ENCODE data around the gene HRK. TPM values are rescaled to one million over a fixed set of nuclear protein-coding genes. Genes with fewer than 3 reads are reported as not detected.

The HRK gene
- total and polyA plus RNA-seq, 2 of the 4 experiments (the other 2 are of a cell fraction), result not detected

- Histone ChIP-seq H3K56ac (ENCODE audit: extremely low read depth, insufficient read depth, low read length) (no peak overlapping the region), H3K9me1 (ENCODE audit: insufficient read depth, low read length) (no peaks in the 10 kb centered on the region), H3K9me3 (ENCODE audit: control insufficient read depth, insufficient read depth, low read length) (no peaks in the 10 kb centered on the region), H3K9ac (ENCODE audit: low read depth, low read length) (no peak overlapping the region), H3K4ac (ENCODE audit: low read depth, low read length) (no peak overlapping the region), H4K8ac (ENCODE audit: low read depth in 2 of 2, low read length in 2 of 2) (no peak overlapping the region), H4K5ac (ENCODE audit: low read depth, low read length) (no peak overlapping the region), H4K20me1 (ENCODE audit: insufficient read depth, low read length) (peaks cover 8% of the 10 kb centered on the region; the same call in 1 of the 2 replicates), H2BK20ac (ENCODE audit: low read depth, low read length) (no peak overlapping the region), H2AFZ (replicated peaks; ENCODE audit: low read length, poor library complexity) (peak overlapping the region; percentile 14), H3K14ac (replicated peaks; ENCODE audit: low read depth, low read length) (no peak overlapping the region), H2BK15ac (ENCODE audit: low read depth, low read length) (no peak overlapping the region), H3K4me2 (ENCODE audit: low read depth, low read length) (no peak overlapping the region; the same call in 1 of the 2 replicates), H3K4me1 (ENCODE audit: control insufficient read depth, insufficient read depth, low read length) (no peaks in the 10 kb centered on the region), H3K4me3 (ENCODE audit: insufficient read depth, low read depth, low read length) (no peak overlapping the region), H2BK120ac (ENCODE audit: low read depth, low read length) (no peak overlapping the region), H3K27ac (ENCODE audit: insufficient read depth, low read length) (no peak overlapping the region), H2BK5ac (ENCODE audit: low read depth, low read length, poor library complexity, severe bottlenecking) (no peak overlapping the region), H3K36me3 (ENCODE audit: control insufficient read depth, insufficient read depth, low read length) (no peaks in the 10 kb centered on the region), H2AK9ac (replicated peaks; ENCODE audit: low read depth, low read length, poor library complexity) (peak overlapping the region; percentile 13), H3K79me1 (ENCODE audit: low read depth in 1 of 2, low read length in 2 of 2) (no peaks in the 10 kb centered on the region), H2AK5ac (ENCODE audit: low read depth, low read length) (no peak overlapping the region), H3K27me3 (ENCODE audit: control insufficient read depth, insufficient read depth, low read length) (peaks cover 73% of the 10 kb centered on the region), H3K18ac (ENCODE audit: low read depth, low read length) (no peak overlapping the region), H4K91ac (ENCODE audit: insufficient read depth, low read depth, low read length) (no peak overlapping the region), H3K23ac (ENCODE audit: low read depth, low read length) (peak overlapping the region; percentile 89; the same call in 1 of the 2 replicates)
- ChIA-PET POLR2A (ENCODE audit: unreplicated experiment) (no interaction called here), CTCF (interaction anchor here (0.7 to 1.9 kb wide), 4 partner anchors 163 to 178 kb away, joined by 3 to 6 read pairs (median 4); no protein-coding TSS in a partner anchor)
- no peak for TF ChIP-seq MAZ (IDR thresholded peaks at IDR 0.05; ENCODE audit: borderline replicate concordance, low read depth, low read length)
- TF ChIP-seq CEBPB (IDR thresholded peaks at IDR 0.05; ENCODE audit: low read depth, low read length), result no peak
- no peak for TF ChIP-seq ELK1 (IDR thresholded peaks at IDR 0.05; ENCODE audit: borderline replicate concordance, low read depth, low read length)
- dilution Hi-C loops (cut with HindIII; ENCODE audit: low sequenced_read_pairs, unreplicated experiment), result no loop called here
- BruUV-seq (replicated peaks), result no TSS peak
- in situ Hi-C loops (cut with MboI; ENCODE audit: low sequenced_read_pairs), result no loop called here
- DNase-seq (no peak), ATAC-seq (ENCODE audit: low read depth) (no peak)
- 2% methylated on average over 18 of the region's 29 CpGs; no CpG with 5 or more reads in 1 of the 2 experiments for WGBS, 2 experiments (ENCODE audit: extremely low coverage in 2 of 2, insufficient read length in 1 of 2)
- intact Hi-C loops (cut with micrococcal nuclease), result loop anchor here (1.0 to 2.0 kb wide), 2 partner anchors 29 to 179 kb away; partner anchors contain the start of gene FBXW8
These were observed 751 bp upstream of the HRK start for GRCh38 chr12:116881877-116882507.

Data from IMR-90 (cell line).